GM19239 (cell line): ENCODE results near the gene KRT12.
"Not testable (repeated sequence)": the region's sequence is repeated elsewhere in the genome, so short reads cannot be mapped to it uniquely, and the experiment has no call there.

Experiments used
- DNase-seq: peaks from one replicate; pipeline ENCODE4 v3.0.0; 2011; ENCODE audit warnings: low spot score; ENCODE audit not compliant: insufficient read length
- FAIRE-seq: peaks from 2 replicates; lab custom pipeline; 2011; peaks lifted over from hg19 to GRCh38; lab: Jason Lieb, UNC

KRT12 gene

DNA sequence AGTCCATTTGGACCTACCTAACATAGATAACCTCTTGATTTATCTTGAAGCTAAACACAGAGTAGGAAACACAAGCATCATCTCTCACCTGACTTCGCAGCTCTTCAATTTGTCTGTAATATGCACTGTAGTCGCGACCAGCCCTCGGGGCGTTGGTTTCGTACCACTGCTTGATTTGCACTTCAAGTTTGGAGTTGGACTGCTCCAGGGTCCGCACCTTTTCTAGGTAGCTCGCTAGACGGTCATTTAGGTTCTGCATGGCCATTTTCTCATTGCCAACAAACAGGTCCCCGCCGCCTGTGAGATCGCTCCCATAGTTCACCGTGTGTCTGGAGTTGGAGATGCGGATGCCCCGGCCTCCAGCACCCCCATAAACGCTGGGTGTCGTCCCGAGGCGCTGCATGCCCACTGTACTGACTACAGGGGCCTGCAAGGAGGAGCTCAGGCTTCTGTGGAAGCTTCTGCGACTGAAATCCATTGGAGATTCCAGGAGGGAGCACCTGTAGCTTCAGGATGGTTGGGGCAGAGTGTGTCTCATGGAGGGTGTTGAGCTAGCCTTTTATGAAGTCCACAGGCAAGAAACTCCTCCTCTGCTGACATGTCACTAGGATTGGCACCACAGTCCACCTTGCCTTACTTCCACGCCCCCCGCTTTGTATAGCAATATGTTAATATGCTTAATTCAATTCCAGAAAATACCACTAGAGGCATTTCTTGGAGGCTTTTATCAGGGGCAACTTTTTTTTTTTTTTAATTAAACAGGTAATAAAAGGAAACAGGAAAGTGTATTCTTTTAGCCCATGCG is 17.9 kb upstream of the KRT12 start, which contains the start of gene KRT20:
Gene KRT20, minus strand, starts transcription at position 535 of the 805 bp plus-strand sequence. Its CDS starts 57 bp downstream, at position 478.
- FAIRE-seq (no peak), DNase-seq (no peak)

DNA sequence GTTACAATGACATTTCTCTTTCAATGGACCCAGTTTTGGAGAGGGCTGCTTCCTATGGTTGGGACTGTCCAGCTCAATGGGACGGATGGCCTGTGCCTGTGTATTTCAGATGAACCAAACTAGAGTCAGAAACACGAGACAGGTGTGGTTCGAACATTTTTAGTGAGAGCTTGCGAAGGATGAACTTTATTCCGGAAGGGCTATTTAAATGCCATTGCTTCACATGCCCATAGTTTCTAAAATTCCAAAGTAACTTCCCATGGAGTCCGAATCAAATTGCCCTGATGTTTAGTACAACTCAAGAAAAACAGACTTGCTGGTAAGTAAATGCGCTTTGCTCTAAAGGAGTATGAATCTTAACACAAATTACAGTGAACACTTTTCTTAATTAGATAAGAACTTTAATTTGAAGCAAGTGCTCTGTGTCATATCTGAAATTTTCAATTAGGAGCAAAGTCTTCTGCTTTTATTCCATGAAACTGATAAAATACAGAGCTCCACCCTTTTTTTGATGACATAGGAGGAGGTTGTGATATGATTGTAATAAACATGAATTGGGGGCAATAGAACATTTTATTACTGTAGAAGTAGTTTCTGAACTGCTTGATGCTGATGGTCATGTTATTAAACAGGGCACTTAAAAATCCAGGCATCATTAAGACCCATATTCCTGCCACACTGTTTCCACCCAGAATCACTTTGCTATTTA is 16.8 kb upstream of the KRT12 start:
- DNase-seq: no peak
- no peak for FAIRE-seq

DNA sequence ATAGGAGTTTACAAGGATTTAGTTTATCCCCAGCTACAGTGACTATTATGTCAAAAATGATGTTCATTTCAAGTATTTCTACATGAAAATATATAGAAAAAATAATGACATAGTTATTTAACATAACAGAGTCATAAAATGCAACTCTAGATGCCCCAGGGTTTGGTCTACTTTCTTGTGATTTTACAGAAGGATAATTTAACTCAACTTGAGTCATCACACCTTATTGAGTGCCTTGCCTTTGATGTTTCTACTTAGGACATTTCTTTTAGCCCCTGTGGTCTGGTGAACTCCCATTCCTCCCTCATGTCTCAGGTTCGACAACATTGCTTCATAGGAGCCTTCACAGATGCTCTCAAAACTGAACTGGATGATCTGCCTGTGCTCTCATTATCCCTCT is 16.0 kb upstream of the KRT12 start:
- DNase-seq: no peak
- no peak for FAIRE-seq

DNA sequence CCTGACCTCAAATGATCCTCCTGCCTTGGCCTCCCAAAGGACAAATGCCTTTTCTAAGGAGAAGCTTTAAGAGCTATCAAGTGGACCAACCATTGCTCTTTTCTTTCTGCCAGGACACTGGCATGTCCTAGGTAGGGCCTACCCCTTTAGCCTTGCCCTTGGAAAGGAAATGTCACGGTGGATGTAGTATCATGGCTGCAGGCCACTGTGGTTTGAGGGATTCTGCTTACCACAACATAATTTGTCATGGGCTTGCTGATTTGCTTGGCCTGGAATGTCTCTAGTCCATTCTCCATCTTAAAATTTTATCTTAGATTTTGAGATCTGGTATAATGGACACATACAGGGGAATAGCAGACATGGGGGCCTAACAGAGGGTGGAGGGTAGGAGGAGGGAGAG is 12.0 kb upstream of the KRT12 start:
- DNase-seq (no peak), FAIRE-seq (no peak)

DNA sequence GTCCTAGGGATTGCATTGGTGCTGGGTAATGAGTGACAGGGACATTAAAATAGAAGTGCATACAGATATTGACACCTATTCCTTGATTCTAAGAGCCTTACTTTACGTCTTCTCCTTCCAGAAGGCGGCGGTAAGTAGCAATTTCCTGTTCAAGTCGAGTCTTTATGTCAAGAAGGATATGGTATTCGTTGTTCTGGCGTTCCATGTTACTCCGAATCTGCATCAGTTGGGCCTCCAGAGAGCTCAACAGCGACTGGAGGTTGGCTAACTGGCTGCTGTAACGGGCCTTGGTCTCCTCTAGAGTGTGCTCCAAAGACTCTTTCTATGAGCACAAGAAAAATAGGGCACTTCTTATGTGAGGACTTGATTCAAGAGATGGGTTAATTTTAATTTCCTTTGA is 11.0 kb upstream of the KRT12 start:
- DNase-seq: no peak
- FAIRE-seq: no peak

DNA sequence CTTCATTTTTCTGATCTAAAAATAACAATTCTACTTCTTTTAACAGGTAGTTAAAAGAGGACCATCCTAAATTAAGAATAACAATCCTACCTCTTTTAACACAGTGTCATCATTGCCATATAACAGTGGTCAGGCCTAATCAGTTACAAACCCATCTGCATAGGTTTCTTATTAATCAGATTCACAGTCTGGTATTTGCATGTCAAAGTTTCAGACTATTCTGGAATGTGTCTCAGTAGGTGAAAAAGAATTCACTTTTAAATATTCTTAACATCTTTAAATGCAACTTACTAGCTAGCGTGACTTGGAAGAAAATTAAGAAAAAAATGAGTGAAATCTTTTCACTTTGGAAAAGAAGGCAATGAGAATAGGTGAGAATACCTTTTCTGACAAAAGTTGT is 6.8 kb upstream of the KRT12 start:
- FAIRE-seq (no peak), DNase-seq (no peak)

DNA sequence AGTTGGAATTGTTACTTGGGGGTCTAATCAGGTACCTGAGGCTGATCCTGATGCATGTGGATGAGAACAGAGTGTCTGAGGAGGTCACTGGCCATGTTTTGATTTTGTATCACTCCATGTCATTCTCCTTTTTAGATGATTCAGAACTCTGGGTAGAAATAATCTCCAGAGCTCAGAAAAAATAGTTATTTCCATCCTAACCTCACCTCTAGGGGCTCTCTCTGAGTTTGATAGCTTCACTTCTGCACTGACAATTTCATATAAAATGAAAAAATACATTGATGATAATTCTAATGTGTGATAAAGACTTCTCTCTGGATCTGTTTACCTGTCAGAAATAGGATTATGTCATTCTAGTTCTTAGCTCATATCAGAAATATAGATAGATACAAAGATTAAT is 6.2 kb upstream of the KRT12 start:
- FAIRE-seq: no peak
- DNase-seq: no peak

DNA sequence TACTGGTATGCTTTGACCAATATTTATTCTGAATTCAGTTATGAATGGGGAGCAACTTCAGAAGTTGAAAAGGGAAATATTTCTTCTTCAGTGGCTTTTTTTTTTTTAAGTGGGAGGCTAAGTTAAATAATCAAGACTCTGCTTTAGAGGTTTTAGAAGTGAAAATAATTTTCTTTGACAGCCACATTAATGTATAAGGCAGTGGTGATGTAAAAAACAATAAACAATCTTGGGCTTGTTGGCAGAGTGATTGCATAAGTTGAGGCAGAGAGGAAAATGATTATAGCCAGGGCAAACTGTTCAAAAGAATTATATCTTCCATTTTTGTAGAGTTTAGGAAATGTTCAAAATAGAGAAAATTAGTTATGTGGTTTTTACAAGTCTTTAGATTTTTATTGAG is 5.4 kb upstream of the KRT12 start:
- FAIRE-seq (no peak), DNase-seq (no peak)

DNA sequence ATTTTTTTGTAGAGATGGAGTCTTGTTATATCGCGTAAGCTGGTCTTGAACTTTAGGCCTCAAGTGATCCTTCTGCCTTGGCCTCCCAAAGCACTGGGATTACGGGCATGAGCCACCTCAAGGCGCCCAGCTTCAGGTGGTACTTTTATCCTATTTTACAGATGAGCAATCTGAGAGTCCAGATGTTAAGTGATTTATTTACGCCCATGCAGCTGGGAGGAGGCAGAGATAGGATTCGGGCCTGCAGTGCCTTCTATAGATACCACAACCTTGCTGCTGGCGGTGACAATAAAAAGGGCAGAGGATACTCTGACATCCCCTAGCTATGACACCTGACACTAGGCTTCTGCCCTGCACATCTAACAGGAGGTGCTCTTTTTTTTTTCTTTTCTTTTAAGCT is 4.3 kb upstream of the KRT12 start:
- DNase-seq: no peak
- no peak for FAIRE-seq

DNA sequence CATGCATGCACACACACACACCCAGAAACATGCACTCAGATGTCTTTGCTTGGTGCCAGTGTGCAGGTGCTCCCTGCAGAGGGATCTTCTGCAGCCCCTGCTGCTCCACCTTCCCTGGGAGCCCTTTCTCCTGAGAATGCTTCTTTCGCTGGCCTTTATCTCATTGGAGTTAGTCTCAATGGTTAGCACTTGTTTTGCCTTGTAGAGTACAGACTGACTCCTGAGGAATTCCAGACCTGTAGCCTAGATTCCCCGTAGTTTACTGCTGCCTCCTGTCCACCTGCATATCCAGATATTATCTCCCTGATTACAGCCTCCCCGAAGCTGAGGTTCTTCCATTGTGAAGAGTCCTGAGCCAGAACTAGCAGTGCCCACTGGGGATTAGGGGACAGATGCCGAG is 3.1 kb upstream of the KRT12 start:
- DNase-seq: no peak
- no peak for FAIRE-seq

DNA sequence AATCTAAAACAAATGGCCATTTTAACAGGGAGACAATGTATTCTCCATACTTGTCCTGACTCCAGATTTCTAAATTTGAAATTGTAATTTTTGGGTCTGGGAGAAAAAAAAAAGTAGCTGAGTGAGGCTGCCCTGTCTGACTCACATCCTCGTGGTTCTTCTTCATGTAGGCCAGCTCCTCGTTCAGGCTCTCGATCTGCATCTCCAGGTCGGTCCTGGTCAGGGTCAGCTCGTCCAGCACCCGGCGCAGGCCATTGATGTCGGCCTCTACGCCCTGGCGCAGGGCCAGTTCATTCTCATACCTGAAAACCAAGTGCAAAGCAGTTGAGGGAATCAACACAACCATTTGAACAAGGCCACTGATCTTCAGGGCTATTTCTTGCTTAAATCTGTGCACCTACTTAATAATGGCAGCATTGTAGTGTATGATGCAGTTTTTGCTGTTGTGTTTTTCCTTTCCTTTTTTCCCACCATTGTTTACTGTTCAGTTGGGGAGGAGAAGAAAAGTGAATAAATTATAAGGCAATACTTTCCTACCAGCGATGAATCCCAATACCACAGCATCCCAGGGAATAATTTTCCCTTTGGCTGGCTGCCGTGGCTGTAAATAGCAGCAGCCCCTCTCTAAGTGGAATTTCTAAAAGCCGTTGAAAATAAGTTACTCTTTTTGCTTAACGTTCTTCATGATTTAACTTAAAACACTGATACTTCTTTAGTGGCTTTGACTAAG is 2.2 kb downstream of the KRT12 start:
- no peak for FAIRE-seq
- DNase-seq: no peak

DNA sequence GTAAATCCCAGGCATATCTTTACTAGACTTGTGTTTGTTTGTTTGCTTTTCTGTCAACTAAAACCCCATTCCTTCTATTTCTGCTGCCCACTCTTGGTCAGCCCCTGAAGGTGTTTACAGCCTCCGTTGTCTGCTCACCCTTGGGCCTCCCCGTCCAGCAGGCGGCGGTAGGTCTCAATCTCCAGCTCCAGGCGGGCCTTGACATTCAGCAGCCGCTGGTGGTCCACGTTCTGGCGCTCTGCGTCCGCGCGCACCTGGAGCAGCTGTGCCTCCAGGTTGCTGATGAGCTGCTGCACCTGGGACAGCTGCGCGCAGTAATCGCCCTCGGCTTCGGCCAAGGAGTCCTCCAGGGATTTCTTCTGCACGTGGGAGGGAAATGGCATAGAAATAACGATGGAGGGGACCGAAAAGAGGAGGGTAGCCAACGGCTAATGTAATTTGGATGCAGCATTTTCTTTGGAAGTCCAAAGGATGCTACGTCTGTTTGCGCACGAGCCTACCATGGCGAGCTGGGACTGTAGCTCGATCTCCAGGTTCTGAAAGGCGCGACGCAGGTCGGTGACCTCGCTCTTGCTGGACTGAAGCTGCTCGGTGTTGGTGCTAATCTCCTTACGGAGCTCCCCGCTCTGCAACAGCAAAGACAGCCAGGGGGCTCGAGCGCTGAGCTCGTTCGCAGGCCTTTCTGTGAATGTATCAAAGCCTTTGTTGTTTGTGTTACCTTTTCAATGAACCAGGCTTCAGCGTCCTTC is 3.9 kb downstream of the KRT12 start:
- DNase-seq: no peak
- FAIRE-seq: no peak

DNA sequence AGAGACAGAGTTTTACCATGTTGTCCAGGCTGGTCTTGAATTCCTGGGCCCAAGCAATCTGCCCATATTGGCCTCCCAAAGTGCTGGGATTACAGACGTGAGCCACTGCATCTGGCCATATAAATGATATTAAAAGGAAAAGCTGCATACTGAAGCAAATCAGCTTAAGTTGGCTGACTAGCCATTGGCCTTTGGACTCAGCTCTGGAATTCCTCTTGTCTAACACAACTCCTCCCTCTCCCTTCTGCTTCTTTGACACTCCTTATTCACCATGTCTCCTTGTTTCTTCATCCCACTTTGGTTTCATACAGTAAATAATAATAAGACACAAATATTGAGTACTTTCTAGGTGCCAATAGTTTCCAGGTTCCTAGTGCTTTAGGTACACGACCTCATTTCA is 7.5 kb downstream of the KRT12 start:
- FAIRE-seq (no peak), DNase-seq (no peak)

DNA sequence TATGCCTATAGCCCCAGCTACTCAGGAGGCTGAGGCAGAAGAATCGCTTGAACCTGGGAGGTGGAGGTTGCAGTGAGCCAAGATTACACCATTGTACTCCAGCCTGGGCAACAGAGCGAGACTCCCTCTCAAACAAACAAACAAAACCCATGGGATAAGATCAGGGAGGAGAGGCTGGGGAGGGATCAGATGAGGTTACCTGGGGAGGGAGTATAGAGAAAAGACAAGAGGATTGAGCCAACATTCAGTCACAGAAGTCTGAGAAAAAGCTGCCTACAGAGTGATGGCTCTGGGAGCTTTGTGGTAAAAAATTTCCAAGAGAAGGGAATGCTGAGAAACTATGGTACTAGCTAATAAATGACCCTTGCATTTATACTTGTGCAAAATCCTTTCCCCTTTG is 8.4 kb downstream of the KRT12 start:
- FAIRE-seq, DNase-seq: not testable (repeated sequence)

DNA sequence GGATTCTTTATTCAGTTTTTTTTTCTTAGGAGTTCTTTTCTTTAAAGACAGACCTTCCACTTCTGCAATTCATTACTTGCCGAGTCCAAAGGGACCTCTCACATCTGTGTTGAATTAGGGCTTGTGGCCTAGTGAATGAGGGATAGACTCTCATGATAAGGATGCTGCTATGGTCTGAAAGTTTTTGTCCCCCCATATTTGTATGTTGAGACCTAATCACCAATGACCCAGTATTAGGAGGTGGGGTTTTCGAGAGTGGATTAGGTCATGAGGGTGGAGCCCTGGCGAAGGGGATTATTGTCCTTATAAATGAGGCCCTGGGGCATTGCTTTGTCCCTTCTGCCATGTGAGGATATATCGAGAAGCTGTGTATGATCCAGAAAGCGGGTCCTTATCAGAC is 9.5 kb downstream of the KRT12 start:
- FAIRE-seq: no peak
- no peak for DNase-seq

DNA sequence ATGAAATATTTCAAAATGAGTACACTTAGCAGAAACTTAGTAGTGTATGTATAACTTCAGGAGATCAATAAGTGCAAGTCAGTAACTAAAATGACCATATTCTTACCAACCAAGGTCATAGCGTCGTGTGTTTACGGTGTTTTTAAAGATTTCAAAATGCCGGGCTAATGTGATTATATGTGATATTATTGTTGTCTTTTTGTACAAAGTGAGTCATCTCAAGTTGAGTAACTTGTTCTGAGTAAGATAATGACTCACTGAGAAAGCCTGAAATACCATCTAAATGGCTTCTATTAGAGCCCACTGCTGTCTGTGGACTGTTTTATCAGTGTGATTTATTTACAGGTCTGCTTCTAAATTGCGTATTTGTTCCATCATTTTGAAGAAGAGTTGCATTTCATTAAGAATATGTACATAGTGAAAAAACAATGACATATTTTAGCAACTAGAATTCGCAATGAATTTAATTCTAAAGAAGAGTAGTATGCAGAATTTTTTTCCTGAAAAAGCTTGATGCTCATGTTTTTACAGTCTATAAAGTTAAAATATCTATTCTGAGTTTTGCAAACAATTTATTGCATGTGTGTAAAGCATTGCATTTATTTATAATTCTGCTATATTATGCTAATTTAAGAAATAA is 12.7 kb downstream of the KRT12 start:
- FAIRE-seq: no peak
- DNase-seq: no peak

DNA sequence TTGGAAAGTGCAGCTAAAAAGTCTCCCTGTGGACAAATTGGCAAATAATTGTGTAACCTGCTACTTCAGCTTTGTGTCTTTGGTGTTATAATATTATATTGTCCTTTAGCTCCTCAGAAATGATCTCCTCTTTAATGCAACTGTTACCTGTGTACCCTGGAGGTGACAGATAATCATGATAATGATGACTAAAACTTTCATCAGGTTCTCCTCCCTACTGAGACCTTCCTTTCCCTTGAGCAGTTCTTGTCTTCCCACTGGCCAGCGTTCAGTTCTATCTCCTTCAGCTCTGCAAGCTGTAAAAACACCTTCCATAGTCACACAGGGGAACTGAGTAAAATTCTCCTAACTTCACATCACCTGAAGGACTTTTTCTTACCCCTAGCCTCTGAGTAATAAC is 14.7 kb downstream of the KRT12 start:
- DNase-seq (no peak), FAIRE-seq (no peak)

DNA sequence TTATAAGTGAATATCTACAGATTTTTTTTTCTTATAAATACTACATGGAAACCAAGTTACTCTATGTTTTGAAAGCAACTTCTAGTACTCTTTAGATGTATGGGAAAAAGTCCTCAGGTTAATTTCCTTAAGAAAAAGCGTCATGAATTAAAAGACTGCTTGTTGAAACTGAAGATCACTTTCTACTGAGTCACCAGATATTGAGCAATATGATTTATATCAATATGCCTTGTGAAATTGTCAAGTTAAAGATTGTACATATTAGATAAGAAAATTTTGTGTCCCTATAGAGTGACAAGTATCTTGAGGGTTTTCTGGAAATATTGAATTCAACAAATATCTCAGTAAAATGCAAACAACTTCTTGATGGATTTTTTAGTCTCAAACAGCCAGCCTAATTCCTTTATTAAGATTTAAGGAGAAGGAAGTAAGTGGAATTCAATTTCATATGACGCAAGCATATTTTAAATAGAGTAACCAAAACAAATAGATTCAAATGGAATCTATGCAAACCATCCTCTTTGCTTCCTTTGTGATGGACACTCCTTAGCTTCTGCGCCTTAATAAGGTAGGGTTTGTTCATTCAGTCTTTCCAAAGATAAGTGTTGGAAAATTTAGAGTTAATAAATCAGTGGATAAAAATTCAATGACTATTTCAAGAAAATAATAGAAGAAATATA is 16.6 kb downstream of the KRT12 start:
- FAIRE-seq (no peak), DNase-seq (no peak)

DNA sequence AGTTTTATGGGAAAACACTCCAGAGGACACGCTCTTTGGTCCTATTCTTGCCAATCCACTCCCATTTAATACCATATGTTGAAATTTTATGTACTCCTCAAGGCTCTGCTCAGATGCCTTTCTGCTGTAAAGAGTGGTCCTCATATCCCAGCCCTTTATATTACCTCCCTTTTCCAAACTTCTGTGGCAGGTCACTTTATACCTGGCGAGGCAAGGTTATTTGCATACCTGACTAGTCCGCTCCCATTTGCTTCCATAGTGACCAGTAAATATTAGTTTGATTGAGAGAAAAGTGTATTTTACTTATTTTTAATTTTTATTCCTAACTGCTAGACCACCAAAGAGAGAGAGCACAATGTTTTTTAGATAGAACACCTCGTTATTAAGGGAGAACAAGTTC is 17.3 kb downstream of the KRT12 start:
- DNase-seq: no peak
- FAIRE-seq: no peak
